Transverse colon (tissue), 4 donors: ENCODE results near the gene TUT1. TPM values are rescaled to one million over a fixed set of nuclear protein-coding genes. Genes with fewer than 3 reads are reported as not detected.
A peak's percentile ranks its signal among the peaks of the same experiment; 100 is the strongest.

Experiments used
- DNase-seq: peaks from one replicate; pipeline ENCODE4 v3.0.0-alpha.2; 2019
- H3K27ac ChIP-seq, 4 donors: fragments of 200-600 bp; sonication (generic); 2 replicates each; pipeline ENCODE4 v1.5.1; 2016 to 2018; ENCODE audit warnings: inconsistent platforms in 4 of 4
- H3K27me3 ChIP-seq: fragments of 200-600 bp; sonication (generic); 2 replicates; pipeline ENCODE4 v1.5.1; 2017; ENCODE audit warnings: inconsistent platforms
- H3K36me3 ChIP-seq, 4 donors: fragments of 200-600 bp; sonication (generic); 2 replicates each; pipeline ENCODE4 v1.5.1; 2017 to 2019; ENCODE audit warnings: inconsistent platforms in 4 of 4
- H3K4me1 ChIP-seq, 4 donors: fragments of 200-600 bp; sonication (generic); 2 replicates each; pipeline ENCODE4 v1.5.1; 2017 to 2020; ENCODE audit warnings: inconsistent platforms in 4 of 4
- H3K4me3 ChIP-seq, 4 donors: fragments of 200-600 bp; sonication (generic); 1 replicate in 1 of 4; 2 replicates in 3 of 4; pipeline versions ENCODE4 v1.5.1 to v1.6.1; 2017 to 2019; ENCODE audit warnings: inconsistent platforms in 4 of 4
- H3K9me3 ChIP-seq, 2 donors: fragments of 200-600 bp; sonication (generic); 2 replicates each; pipeline ENCODE4 v1.5.1; 2017 to 2019; ENCODE audit warnings: inconsistent platforms in 2 of 2
- CTCF ChIP-seq, 5 experiments: fragments of 200-600 bp in 3 of 5; fragments of 450-650 bp in 2 of 5; sonication (generic) in 3 of 5; IDR thresholded peaks; 1 replicate in 2 of 5; 2 replicates in 3 of 5; pipeline ENCODE4 v1.5.1; 2016 to 2017; ENCODE audit warnings: antibody characterized with exemption in 5 of 5, inconsistent platforms in 3 of 5, mild to moderate bottlenecking in 2 of 5, moderate library complexity in 1 of 5
- EP300 ChIP-seq: sonication (generic); formaldehyde crosslinking; IDR thresholded peaks from one replicate; pipeline ENCODE4 v1.6.1; 2017; ENCODE audit warnings: antibody characterized with exemption, low read depth
- POLR2A ChIP-seq: fragments of 450-650 bp; IDR thresholded peaks from one replicate; pipeline ENCODE4 v1.6.1; 2016; ENCODE audit warnings: antibody characterized with exemption, mild to moderate bottlenecking, moderate library complexity
- POLR2AphosphoS5 ChIP-seq, 3 donors: sonication (generic); formaldehyde crosslinking; IDR thresholded peaks; one replicate each; pipeline ENCODE4 v1.6.1; 2016; ENCODE audit warnings: antibody characterized with exemption in 3 of 3
- WGBS, 2 donors: methylation state at CpG; one replicate each; pipeline ENCODE4 v1.1.5; 2018; ENCODE audit warnings: low coverage in 1 of 2; 5-methylcytosine and 5-hydroxymethylcytosine counted together
- in situ Hi-C, 4 donors: fragments of 200-750 bp; cut with MboI; loops; one replicate each; pipeline versions ENCODE4 v1.15.0 to v1.15.1; 2017; ENCODE audit warnings: low sequenced_read_pairs in 3 of 4, low pct_ligation_motif_present in 1 of 4, low pct_unique_long_range_greater_than_20kb in 1 of 4
- intact Hi-C: fragments of 100-400 bp; cut with DNase I; formaldehyde crosslinking; loops from one replicate; pipeline ENCODE4 v1.15.1; 2023; ENCODE audit warnings: low total_unique reads
- total RNA-seq, 4 donors: library from RNA; depleted of rRNA; stranded (reverse); fragments of >200 nt; gene quantifications; one replicate each; pipeline ENCODE4 v1.1.0, GENCODE V29; 2016

Gene TUT1
- total RNA-seq, 4 donors from 2014 or later: 6.0 to 12.4 (median 9.8) TPM

- intact Hi-C loops (no loop called here), in situ Hi-C loops (loop anchor here in 1 of 4 donors (25.0 kb wide), 1 partner anchor 281 kb away; no protein-coding TSS in a partner anchor)
- Histone ChIP-seq H3K36me3 (peaks cover 0 to 22% (median 2%) of the 10 kb centered on the region in 4 donors), H3K4me1 (peaks cover 0 to 11% (median 10%) of the 10 kb centered on the region in 4 donors), H3K27ac (no peak overlapping the region), H3K27me3 (no peaks in the 10 kb centered on the region), H3K9me3 (no peaks in the 10 kb centered on the region), H3K4me3 (no peak overlapping the region)
- DNase-seq: no peak
- WGBS, 2 donors: 94% methylated on average over 18 of the region's 18 CpGs; no CpG with 5 or more reads in 1 of the 2 donors
- no peak for TF ChIP-seq POLR2A
- no peak for TF ChIP-seq POLR2AphosphoS5 (IDR thresholded peaks at IDR 0.05)
- TF ChIP-seq CTCF (IDR thresholded peaks at IDR 0.05): no peak
These were observed 10.2 kb downstream of the TUT1 start for GRCh38 chr11:62580959-62581715.

GRCh38 chr11:62579252-62579651 is 12.1 kb downstream of the TUT1 start:
- no peak overlapping the region for H3K4me3 ChIP-seq
- no peak for DNase-seq
- intact Hi-C loops: no loop called here
- in situ Hi-C loops: loop anchor here in 1 of 4 donors (25.0 kb wide), 1 partner anchor 283 kb away; no protein-coding TSS in a partner anchor
- H3K27me3 ChIP-seq: no peaks in the 10 kb centered on the region
- H3K36me3 ChIP-seq: peaks cover 0 to 17% (median 0%) of the 10 kb centered on the region in 4 donors
- no peaks in the 10 kb centered on the region for H3K9me3 ChIP-seq
- no peak for TF ChIP-seq POLR2A
- no peak for TF ChIP-seq POLR2AphosphoS5 (IDR thresholded peaks at IDR 0.05)
- TF ChIP-seq EP300: no peak
- TF ChIP-seq CTCF (IDR thresholded peaks at IDR 0.05): no peak
- no peak overlapping the region for H3K27ac ChIP-seq
- peaks cover 9 to 28% (median 26%) of the 10 kb centered on the region in 4 donors for H3K4me1 ChIP-seq
- WGBS, 2 donors: 67 to 94% methylated on average over 1 to 2 of the region's 2 CpGs

- intact Hi-C loops (no loop called here), in situ Hi-C loops (loop anchor here in 1 of 4 donors (25.0 kb wide), 1 partner anchor 284 kb away; no protein-coding TSS in a partner anchor)
- 90 to 100% methylated on average over 1 to 11 of the region's 11 CpGs for WGBS, 2 donors
- no peak for TF ChIP-seq CTCF (IDR thresholded peaks at IDR 0.05)
- no peak for TF ChIP-seq EP300
- no peak for TF ChIP-seq POLR2A
- no peak for TF ChIP-seq POLR2AphosphoS5 (IDR thresholded peaks at IDR 0.05)
- H3K36me3 ChIP-seq: peaks cover 0 to 17% (median 0%) of the 10 kb centered on the region in 4 donors
- H3K27me3 ChIP-seq: no peaks in the 10 kb centered on the region
- DNase-seq: no peak
- no peaks in the 10 kb centered on the region for H3K9me3 ChIP-seq
- peaks cover 9 to 28% (median 26%) of the 10 kb centered on the region in 4 donors for H3K4me1 ChIP-seq
- H3K27ac ChIP-seq: no peak overlapping the region
- no peak overlapping the region for H3K4me3 ChIP-seq
These were observed 12.8 kb downstream of the TUT1 start for GRCh38 chr11:62578541-62578940.

GRCh38 chr11:62577046-62577714 is 14.1 kb downstream of the TUT1 start:
- Histone ChIP-seq H3K27me3 (no peaks in the 10 kb centered on the region), H3K27ac (peak overlapping the region; percentile 64 to 96 (median 94)), H3K36me3 (peaks cover 0 to 17% (median 0%) of the 10 kb centered on the region in 4 donors), H3K9me3 (no peaks in the 10 kb centered on the region), H3K4me3 (no peak overlapping the region), H3K4me1 (peaks cover 13 to 36% (median 33%) of the 10 kb centered on the region in 4 donors)
- no peak for DNase-seq
- TF ChIP-seq POLR2A: no peak
- no peak for TF ChIP-seq CTCF (IDR thresholded peaks at IDR 0.05)
- no peak for TF ChIP-seq POLR2AphosphoS5 (IDR thresholded peaks at IDR 0.05)
- no peak for TF ChIP-seq EP300
- 67 to 86% methylated on average over 2 to 12 of the region's 12 CpGs for WGBS, 2 donors
- intact Hi-C loops: no loop called here
- in situ Hi-C loops: loop anchor here in 1 of 4 donors (25.0 kb wide), 1 partner anchor 285 kb away; no protein-coding TSS in a partner anchor
